IPS-11a (cell line): ENCODE data around the gene RIMS1.

Source experiments
- H3K4me3 ChIP-seq: one replicate; pipeline ENCODE4 v1.5.1; 2013; ENCODE audit warnings: low read depth, low read length, control low read depth

The RIMS1 gene

GRCh38 chr6:72390548-72390947, 504.2 kb downstream of the RIMS1 start:
- H3K4me3 ChIP-seq, result no peak overlapping the region

- H3K4me3 ChIP-seq, result no peak overlapping the region
Observed at GRCh38 chr6:72401865-72402264, 515.5 kb downstream of the RIMS1 start.

- no peak overlapping the region for H3K4me3 ChIP-seq
Observed at GRCh38 chr6:72403413-72403812, 517.1 kb downstream of the RIMS1 start.

GRCh38 chr6:72406517-72406916, 520.2 kb downstream of the RIMS1 start:
- H3K4me3 ChIP-seq, result no peak overlapping the region

GRCh38 chr6:72410769-72411168, 524.4 kb downstream of the RIMS1 start:
- no peak overlapping the region for H3K4me3 ChIP-seq

GRCh38 chr6:72411872-72412708, 525.7 kb downstream of the RIMS1 start:
- H3K4me3 ChIP-seq, result no peak overlapping the region

GRCh38 chr6:72412709-72413044, 526.3 kb downstream of the RIMS1 start:
- no peak overlapping the region for H3K4me3 ChIP-seq

- no peak overlapping the region for H3K4me3 ChIP-seq
Observed at GRCh38 chr6:72413884-72414283, 527.5 kb downstream of the RIMS1 start.

GRCh38 chr6:72414657-72415056, 528.3 kb downstream of the RIMS1 start:
- H3K4me3 ChIP-seq, result no peak overlapping the region

GRCh38 chr6:72416744-72417465, 530.6 kb downstream of the RIMS1 start:
- H3K4me3 ChIP-seq, result no peak overlapping the region

GRCh38 chr6:72417759-72418158, 531.4 kb downstream of the RIMS1 start:
- H3K4me3 ChIP-seq, result no peak overlapping the region

- H3K4me3 ChIP-seq, result no peak overlapping the region
Observed at GRCh38 chr6:72418495-72418894, 532.1 kb downstream of the RIMS1 start.

GRCh38 chr6:72419966-72420365, 533.6 kb downstream of the RIMS1 start:
- H3K4me3 ChIP-seq, result no peak overlapping the region

GRCh38 chr6:72420409-72420808, 534.1 kb downstream of the RIMS1 start:
- no peak overlapping the region for H3K4me3 ChIP-seq

GRCh38 chr6:72421387-72421786, 535.0 kb downstream of the RIMS1 start:
- H3K4me3 ChIP-seq, result no peak overlapping the region

GRCh38 chr6:72422171-72422570, 535.8 kb downstream of the RIMS1 start:
- H3K4me3 ChIP-seq, result no peak overlapping the region

- no peak overlapping the region for H3K4me3 ChIP-seq
Observed at GRCh38 chr6:72424476-72424875, 538.1 kb downstream of the RIMS1 start.

- no peak overlapping the region for H3K4me3 ChIP-seq
Observed at GRCh38 chr6:72425003-72425681, 538.8 kb downstream of the RIMS1 start.

GRCh38 chr6:72440611-72441010, 554.3 kb downstream of the RIMS1 start:
- H3K4me3 ChIP-seq, result no peak overlapping the region

GRCh38 chr6:72446430-72446829, 560.1 kb downstream of the RIMS1 start:
- no peak overlapping the region for H3K4me3 ChIP-seq
